Measurements from ENCODE around the gene PGLYRP3. TPM values are rescaled to one million over a fixed set of nuclear protein-coding genes. Genes with fewer than 3 reads are reported as not detected.

PGLYRP3 gene
- total and polyA plus RNA-seq, 12 donors: not detected

- H3K27ac ChIP-seq: peak within 1 kb of the TSS in 4 of 5 donors; percentile 19 to 82 (median 42)
- no peaks in the 10 kb centered on the region for H3K9me3 ChIP-seq (replicated peaks in 1 of 3)
- TF ChIP-seq CTCF (IDR thresholded peaks at IDR 0.05): peak in 1 of 6 experiments; percentile 0
- peak in 1 of 2 donors; percentile 27 for TF ChIP-seq POLR2A (IDR thresholded peaks at IDR 0.05)
- WGBS, 4 donors: 75 to 79% (median 77%) methylated on average over 11 of the region's 11 CpGs
- intact Hi-C loops (cut with DNase I): no loop called here
- peak within 1 kb of the TSS in 1 of 4 donors; percentile 36 for H3K4me3 ChIP-seq
- peaks cover 2% of the 10 kb centered on the region for H3K27me3 ChIP-seq
- peak in 2 of 7 donors; percentile 5 to 42 for DNase-seq
- no peaks in the 10 kb centered on the region for H3K36me3 ChIP-seq (replicated peaks in 1 of 2)
- H3K4me1 ChIP-seq (replicated peaks in 1 of 2): no peaks in the 10 kb centered on the region
These were observed 45.3 kb upstream of the PGLYRP3 start, which contains the start of gene S100A9 for GRCh38 chr1:153357853-153358690. Gene S100A9 (plus strand): TSS chr1:153357854. CDS start chr1:153358284, 430 bp downstream.

DNA sequence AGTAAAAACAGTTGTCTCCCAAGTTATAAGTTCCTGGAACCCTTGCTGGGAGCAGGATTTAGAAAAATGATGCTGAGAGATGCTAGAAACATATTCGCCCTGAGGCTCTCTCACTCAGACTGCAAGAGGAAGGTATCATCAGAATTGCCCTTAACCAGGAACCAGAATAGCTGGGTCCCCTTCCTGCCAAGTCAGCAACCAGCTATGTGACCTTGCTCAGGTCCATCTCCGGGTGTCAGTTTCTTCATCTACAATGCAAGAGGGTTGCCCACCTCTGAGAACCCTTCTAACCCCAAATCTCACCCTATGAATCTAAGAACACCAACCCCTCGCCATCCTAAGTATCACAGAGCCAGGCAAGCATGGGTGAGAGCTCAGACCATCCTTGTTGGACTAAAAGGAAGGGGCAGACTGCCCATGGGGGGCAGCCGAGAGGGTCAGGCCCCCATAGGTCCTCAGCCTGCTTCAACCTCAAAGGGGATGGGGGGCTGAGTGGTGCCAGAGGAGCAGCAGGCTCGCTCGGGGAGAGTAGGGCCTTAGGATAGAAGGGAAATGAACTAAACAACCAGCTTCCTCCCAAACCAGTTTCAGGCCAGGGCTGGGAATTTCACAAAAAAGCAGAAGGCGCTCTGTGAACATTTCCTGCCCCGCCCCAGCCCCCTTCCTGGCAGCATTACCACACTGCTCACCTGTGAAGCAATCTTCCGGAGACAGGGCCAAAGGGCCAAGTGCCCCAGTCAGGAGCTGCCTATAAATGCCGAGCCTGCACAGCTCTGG lies 44.5 kb upstream of the PGLYRP3 start:
- TF ChIP-seq POLR2A (IDR thresholded peaks at IDR 0.05): no peak
- no peak for TF ChIP-seq CTCF (IDR thresholded peaks at IDR 0.05)
- H3K27ac ChIP-seq: peak overlapping the region in 3 of 5 donors; percentile 28 to 82 (median 56)
- H3K9me3 ChIP-seq (replicated peaks in 1 of 3): no peaks in the 10 kb centered on the region
- intact Hi-C loops (cut with DNase I): no loop called here
- DNase-seq: peak; percentile 7 to 80 (median 63)
- no peaks in the 10 kb centered on the region for H3K4me1 ChIP-seq (replicated peaks in 1 of 2)
- no peaks in the 10 kb centered on the region for H3K36me3 ChIP-seq (replicated peaks in 1 of 2)
- H3K27me3 ChIP-seq: peaks cover 2% of the 10 kb centered on the region
- 43 to 73% (median 61%) methylated on average over 8 to 10 of the region's 10 CpGs for WGBS, 4 donors
- H3K4me3 ChIP-seq: no peak overlapping the region

- Histone ChIP-seq H3K27me3 (peaks cover 8% of the 10 kb centered on the region), H3K36me3 (replicated peaks in 1 of 2) (no peaks in the 10 kb centered on the region), H3K4me3 (no peak overlapping the region), H3K9me3 (replicated peaks in 1 of 3) (no peaks in the 10 kb centered on the region), H3K4me1 (replicated peaks in 1 of 2) (no peaks in the 10 kb centered on the region), H3K27ac (no peak overlapping the region)
- WGBS, 4 donors: 78 to 85% (median 84%) methylated on average over 8 of the region's 8 CpGs
- intact Hi-C loops (cut with DNase I): no loop called here
- TF ChIP-seq POLR2A (IDR thresholded peaks at IDR 0.05) (no peak), CTCF (IDR thresholded peaks at IDR 0.05) (no peak)
- peak in 2 of 7 donors; percentile 11 to 24 for DNase-seq
These were observed 43.8 kb upstream of the PGLYRP3 start for GRCh38 chr1:153356392-153357075.
